HG02642 (cell line): ENCODE measurements around the gene HIP1.
"Not testable (repeated sequence)": the region's sequence is repeated elsewhere in the genome, so short reads cannot be mapped to it uniquely, and the experiment has no call there.

ENCODE experiments used
- ATAC-seq: cut with Tn5 transposase; IDR thresholded peaks from one replicate; pipeline ENCODE4 v1.9.1; 2021; ENCODE audit warnings: mild to moderate bottlenecking; ENCODE audit not compliant: unreplicated experiment, poor library complexity

Gene HIP1

DNA sequence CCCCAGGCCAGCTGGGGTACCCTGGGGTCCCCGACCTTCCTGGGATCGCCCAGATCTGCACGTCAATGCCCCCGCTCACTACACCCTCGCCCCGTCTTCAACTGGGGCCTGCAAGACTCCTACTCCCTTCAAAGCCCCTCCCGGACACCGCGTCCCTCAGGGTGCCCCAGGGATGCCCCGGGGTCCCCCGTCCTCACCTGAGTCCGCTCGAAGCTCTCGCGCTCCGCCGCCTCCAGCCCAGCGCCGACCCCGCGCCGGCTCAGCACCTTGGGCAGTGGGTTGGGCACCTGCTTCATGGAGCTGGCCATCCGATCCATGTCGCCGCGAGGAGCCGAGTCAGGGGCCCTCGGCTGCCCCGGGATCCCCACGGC lies at the start of gene HIP1:
HIP1 (minus strand) TSS at position 338 of the 371 bp plus-strand sequence; CDS start at position 317, 21 bp downstream.
- peak; percentile 0 for ATAC-seq

DNA sequence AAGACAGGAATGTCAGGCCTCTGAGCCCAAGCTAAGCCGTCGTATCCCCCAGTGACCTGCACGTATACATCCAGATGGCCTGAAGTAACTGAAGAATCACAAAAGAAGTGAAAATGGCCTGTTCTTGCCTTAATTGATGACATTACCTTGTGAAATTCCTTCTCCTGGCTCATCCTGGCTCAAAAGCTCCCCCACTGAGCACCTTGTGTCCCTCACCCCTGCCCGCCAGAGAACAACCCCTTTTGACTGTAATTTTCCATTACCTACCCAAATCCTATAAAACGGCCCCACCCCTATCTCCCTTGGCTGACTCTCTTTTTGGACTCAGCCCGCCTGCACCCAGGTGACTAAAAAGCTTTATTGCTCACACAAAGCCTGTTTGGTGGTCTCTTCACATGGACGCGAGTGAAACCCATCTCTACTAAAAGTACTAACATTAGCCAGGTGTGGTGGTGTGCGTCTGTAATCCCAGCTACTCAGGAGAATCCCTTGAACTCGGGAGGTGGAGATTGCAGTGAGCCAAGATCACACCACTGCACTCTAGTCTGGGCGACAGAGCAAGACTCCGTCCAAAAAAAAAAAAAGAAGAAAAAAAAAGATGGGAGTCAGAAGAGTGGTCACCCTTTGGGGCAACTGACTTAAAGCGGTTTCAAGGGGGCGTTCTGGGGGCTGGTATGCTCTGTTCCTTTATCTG lies 49.6 kb upstream of the HIP1 start:
- ATAC-seq: not testable (repeated sequence)

DNA sequence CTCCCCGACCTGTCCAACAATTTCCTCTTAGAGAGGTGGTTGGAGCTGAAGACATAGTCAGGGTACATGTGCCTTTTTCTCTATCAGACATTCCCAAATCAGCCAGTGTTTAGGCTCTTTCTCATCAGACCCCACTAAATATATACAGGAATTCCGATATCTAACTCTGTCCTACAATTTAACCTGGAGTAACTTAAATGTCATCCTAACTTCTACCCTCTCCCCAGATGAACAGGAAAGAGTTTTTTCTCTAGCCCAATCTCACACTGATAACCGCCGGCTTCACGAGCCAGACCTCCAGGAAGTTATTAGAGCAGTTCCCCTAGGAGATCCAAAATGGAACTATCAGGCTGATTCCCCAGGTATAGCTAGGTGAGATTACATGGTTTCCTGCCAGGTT lies 44.3 kb upstream of the HIP1 start:
- ATAC-seq: not testable (repeated sequence)

DNA sequence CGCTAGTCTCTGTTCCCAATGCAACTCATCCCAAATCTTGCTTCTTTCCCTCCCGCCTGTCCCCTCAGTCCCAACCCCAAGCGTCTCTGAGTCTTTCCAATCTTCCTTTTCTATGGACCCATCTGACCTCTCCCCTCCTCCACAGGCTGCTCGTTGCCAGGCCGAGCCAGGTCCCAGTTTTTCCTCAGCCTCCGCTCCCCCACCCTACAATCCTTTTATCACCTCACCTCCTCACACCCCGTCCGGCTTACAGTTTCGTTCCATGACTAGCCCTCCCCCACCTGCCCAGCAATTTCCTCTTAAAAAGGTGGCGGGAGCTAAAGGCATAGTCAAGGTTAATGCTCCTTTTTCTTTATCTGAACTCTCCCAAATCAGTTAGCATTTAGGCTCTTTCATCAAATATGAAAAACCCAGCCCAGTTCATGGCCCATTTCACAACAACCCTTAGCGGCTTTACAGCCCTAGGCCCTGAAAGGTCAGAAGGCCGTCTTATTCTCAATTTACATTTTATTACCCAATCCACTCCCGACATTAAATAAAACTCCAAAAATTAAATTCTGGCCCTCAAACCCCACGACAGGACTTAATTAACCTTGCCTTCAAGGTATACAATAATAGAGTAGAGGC lies 42.0 kb upstream of the HIP1 start:
- ATAC-seq: not testable (repeated sequence)

DNA sequence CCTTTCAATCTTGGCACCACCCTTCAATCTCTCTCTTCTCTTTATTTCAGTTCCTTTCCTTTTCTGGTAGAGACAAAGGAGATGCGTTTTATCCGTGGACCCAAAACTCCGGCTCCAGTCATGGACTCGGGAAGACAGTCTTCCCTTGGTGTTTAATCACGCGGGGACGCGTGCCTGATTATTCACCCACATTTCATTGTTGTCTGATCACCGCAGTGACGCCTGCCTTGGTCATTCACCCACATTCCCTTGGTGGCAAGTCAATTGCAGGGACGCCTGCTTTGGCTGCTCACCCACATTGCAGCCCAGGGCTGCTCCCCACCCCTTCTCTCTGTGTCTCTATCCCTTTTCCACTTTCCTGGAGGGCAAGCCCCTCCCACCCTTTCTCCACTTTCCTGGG lies 40.8 kb upstream of the HIP1 start:
- not testable (repeated sequence) for ATAC-seq

DNA sequence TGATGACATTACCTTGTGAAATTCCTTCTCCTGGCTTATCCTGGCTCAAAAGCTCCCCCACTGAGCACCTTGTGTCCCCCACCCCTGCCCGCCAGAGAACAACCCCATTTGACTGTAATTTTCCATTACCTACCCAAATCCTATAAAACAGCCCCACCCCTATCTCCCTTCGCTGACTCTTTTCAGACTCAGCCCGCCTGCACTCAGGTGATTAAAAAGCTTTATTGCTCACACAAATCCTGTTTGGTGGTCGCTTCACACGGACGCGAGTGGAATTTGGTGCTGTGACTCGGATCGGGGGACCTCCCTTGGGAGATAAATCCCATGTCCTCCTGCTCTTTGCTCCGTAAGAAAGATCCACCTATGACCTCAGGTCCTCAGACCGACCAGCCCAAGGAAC lies 40.3 kb upstream of the HIP1 start:
- not testable (repeated sequence) for ATAC-seq

- ATAC-seq: no peak
These were observed 37.7 kb upstream of the HIP1 start for GRCh38 chr7:75776295-75776971.

DNA sequence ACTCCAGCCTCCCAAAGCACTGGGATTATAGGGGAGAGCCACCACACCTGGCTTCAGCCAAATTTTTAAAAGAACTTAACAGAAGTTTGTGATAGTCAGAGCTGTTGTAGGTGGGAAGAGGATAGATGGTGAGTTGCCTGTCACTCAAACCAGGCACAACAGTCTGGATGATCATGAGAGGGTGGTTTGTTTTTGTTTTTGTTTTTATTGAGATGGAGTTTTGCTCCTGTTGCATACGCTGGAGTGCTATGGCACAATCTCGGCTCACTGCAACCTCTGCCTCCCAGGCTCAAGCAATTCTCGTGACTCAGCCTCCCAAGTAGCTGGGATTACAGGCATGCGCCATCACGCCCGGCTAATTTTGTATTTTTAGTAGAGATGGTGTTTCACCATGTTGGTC lies 35.2 kb upstream of the HIP1 start:
- ATAC-seq: not testable (repeated sequence)

DNA sequence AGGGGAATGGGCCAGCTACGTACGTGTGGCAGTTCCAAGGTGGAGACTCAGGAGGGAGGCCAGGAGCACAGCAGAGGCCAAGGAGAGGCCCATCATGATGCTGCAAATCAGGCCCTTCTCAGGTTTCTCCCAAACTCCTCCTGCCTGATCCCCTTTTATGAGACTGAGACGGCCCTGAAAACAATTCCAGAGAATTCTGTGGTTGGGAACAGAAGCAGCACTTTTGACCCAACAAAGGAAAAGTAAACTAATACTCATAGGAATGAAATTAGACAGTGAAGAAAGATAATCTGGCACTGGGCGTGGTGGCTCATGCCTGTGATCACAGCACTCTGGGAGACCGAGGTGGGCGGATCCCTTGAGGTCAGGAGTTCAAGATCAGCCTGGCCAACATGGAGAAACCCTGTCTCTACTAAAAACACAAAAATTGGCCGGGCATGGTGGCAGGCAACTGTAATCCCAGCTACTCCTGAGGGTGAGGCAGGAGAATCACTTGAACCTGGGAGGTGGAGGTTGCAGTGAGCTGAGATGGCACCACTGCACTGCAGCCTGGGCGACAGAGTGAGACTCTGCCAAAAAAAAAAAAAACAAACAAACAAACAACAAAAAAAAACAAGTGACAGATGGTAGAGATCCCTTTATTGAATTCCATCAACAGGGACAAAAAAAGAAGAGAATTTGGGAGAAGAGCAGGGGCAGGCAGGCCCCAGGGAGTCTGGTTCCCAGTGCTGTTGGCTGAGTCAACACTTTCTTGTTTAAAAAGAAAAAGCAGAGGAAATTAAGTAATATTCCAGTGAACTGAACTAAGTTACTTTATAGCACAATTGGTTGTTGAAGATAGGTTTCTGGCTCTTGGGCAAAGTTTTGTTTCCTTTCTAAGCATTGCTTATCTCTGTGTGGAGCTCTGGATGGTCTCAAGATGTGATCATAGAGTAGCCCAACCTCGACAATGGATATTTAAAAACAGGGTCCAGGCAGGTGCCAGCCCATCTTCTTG lies 33.6 kb upstream of the HIP1 start, which contains the start of gene CCL26:
CCL26 (minus strand) TSS at position 131 of the 997 bp plus-strand sequence; CDS start at position 96, 35 bp downstream.
- no peak for ATAC-seq

DNA sequence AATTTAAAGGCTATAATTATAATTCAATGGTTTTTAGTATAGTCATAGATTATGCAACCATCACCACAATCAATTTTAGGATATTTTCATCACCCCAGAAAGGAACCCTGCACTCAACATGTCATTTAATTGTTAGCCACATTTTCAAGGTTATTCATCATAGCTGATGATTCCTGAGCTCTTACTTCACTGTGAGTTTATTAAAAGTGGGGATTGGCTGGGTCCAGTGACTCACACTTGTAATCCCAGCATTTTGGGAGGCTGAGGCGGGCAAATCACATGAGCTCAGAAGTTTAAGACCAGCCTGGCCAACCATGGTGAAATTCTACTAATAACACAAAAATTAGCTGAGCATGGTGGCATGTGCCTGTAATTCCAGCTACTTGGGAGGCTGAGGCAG lies 32.5 kb upstream of the HIP1 start:
- ATAC-seq: no peak

- ATAC-seq: no peak
These were observed 23.7 kb upstream of the HIP1 start for GRCh38 chr7:75762350-75762917.

DNA sequence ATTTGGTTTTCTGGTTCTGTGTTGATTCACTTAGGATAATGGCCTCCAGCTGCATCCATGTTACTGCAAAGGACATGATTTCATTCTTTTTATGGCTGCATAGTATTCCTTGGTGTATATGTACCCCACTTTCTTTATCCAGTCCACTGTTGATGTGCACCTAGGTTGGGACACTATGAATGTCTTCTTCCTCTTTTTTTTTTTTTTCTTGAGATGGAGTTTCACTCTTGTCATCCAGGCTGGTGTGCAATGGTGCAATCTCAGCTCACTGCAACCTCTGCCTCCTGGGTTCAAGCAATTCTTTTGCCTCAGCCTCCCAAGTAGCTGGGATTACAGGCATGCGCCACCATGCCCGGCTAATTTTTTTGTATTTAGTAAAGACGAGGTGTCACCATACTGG lies 23.1 kb upstream of the HIP1 start:
- ATAC-seq: not testable (repeated sequence)

- no peak for ATAC-seq
These were observed 19.8 kb upstream of the HIP1 start for GRCh38 chr7:75758491-75758890.

DNA sequence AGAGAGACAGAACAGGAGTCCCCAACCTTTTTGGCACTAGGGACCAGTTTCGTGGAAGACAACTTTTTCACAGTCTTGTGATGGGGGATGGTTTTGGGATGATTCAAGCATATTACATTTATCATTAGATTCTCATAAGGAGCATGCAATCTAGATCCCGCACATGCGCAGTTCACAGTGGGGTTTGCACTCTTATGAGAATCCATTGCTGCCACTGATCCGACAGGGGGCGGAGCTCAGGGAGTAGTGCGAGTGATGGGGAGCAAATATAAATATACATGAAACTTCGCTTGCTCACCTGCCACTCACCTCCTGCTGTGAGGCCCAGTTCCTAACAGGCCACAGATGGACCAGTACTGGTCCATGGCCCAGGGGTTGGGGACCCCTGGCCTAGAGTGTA lies 19.1 kb upstream of the HIP1 start:
- ATAC-seq: no peak

DNA sequence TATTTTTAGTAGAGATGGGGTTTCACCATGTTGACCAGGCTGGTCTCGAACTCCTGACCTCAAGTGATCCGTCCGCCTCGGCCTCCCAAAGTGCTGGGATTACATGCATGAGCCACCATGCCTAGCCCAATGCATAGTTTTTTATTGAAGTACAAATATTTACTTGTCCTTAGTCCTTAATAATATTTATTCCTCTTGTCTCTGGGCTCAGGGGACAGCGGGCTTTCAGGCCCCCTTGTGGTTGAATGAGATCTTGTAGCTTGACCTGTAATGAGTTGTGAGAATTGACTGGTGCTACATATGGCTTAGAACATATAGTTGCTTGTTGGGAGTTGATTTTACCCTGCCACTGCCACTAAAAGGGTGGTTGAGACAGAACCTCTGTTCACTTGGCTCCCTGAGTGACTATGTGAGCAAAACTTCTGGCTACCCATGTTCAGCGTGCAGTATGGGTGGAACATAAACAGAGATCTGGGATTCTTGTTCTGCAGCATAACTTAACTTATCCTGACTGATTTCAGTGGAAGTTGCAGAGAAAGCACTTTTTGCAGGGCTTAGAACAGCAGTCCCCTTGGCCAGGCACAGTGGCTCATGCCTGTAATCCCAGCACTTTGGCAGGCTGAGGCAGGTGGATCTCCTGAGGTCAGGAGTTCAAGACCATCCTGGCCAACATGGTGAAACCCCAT lies 18.4 kb upstream of the HIP1 start:
- ATAC-seq: no peak

DNA sequence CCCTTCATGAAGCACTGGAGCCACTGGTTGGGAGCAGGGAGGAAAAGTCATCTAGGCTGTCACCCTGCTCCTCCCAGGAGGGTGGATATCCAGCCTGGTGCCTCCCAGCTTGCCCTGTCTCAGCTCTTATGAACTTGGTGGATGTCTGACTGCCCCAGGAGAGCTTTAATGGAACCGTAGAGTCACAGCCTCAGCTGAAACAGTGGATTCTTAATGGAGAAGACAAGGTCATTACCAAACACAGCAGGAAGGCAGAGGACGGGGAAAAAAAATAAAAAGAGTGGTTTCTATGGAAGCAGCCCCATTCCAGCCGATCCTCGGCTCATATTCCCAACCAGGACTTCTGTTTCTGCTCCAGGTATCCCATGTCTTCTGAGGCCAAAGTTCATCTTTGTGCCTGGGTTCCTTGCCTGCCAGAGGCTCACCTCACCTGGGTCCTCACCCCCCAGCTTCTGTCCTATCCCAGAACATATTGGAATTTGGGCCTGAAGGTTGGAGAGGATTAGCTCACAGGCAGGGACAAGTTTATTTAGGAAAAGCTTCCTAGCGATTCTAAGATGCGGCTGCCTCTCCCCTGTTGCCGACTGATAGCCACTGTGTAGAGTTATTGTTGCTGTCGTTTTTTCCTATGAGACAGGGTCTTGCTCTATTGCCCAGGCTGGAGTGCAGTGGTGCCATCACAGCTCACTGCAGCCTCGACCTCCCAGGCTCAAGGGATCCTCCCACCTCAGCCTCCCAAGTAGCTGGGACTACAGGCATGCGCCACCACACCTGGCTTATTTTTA lies 17.7 kb upstream of the HIP1 start:
- no peak for ATAC-seq

- no peak for ATAC-seq
These were observed 4.7 kb upstream of the HIP1 start for GRCh38 chr7:75743455-75743859.

DNA sequence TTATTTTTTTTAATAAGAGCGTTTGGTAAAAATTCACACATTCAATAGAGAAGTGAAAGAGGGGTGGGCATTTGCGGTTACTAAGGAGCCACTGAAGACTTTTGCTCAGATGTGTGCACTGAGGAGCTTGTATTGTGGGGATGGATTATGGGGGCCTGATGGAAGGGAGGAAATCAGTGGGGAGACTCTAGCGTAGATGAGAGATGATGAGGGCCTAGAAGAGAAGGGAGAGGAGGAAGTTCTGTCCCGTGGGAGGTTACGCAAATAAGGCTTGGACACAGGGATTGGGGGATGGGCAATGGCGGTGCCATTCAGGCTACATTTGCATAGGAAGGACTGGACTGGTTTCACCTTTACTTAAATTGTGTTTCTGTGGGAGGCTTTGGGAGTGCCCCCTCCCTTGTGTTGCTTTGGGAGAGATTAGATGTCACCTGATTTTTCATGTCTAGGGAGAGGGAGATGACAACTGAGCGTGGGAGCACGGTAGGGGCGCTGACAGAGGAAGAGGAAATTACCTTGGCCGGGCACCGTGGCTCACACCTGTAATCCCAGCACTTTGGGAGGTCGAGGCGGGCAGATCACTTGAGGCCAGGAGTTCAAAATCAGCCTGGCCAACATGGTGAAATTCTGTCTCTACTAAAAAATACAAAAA lies 2.2 kb upstream of the HIP1 start:
- no peak for ATAC-seq
